Neural progenitor cell (in vitro differentiated cells): ENCODE measurements around the gene IL17B.

ENCODE experiments used
- EZH2 ChIP-seq: fragments of 200-600 bp; sonication (generic); IDR thresholded peaks from 2 replicates; pipeline ENCODE4 v1.6.1; 2017; ENCODE audit warnings: antibody characterized with exemption, mild to moderate bottlenecking, moderate library complexity
- TF ChIP-seq, protein P1 (sequence below): fragments of 200-600 bp; sonication (generic); IDR thresholded peaks from 2 replicates; pipeline ENCODE4 v1.5.1; 2017; ENCODE audit warnings: antibody characterized with exemption, mild to moderate bottlenecking

- TF ChIP-seq, protein P1, sequence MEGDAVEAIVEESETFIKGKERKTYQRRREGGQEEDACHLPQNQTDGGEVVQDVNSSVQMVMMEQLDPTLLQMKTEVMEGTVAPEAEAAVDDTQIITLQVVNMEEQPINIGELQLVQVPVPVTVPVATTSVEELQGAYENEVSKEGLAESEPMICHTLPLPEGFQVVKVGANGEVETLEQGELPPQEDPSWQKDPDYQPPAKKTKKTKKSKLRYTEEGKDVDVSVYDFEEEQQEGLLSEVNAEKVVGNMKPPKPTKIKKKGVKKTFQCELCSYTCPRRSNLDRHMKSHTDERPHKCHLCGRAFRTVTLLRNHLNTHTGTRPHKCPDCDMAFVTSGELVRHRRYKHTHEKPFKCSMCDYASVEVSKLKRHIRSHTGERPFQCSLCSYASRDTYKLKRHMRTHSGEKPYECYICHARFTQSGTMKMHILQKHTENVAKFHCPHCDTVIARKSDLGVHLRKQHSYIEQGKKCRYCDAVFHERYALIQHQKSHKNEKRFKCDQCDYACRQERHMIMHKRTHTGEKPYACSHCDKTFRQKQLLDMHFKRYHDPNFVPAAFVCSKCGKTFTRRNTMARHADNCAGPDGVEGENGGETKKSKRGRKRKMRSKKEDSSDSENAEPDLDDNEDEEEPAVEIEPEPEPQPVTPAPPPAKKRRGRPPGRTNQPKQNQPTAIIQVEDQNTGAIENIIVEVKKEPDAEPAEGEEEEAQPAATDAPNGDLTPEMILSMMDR, result no peak
- no peak for TF ChIP-seq EZH2
Measured at GRCh38 chr5:149338364-149338763, 40.7 kb downstream of the IL17B start.
